HepG2 (cell line): ENCODE data around the gene PDPK1. TPM values are rescaled to one million over a fixed set of nuclear protein-coding genes. Genes with fewer than 3 reads are reported as not detected.

Experiments
- FIP1L1 ChIP-seq: fragments of 200-400 bp; formaldehyde crosslinking; IDR thresholded peaks from 2 replicates; pipeline ENCODE4 v1.6.1; 2018; ENCODE audit warnings: low read depth, mild to moderate bottlenecking, low read length, moderate library complexity, borderline replicate concordance; ENCODE audit not compliant: insufficient read depth
- FOXC1 ChIP-seq: sonication (generic); formaldehyde crosslinking; IDR thresholded peaks from 2 replicates; pipeline ENCODE4 v1.8.0; 2022; ENCODE audit warnings: mild to moderate bottlenecking, missing genetic modification reagents, borderline replicate concordance
- MED8 ChIP-seq: sonication (generic); formaldehyde crosslinking; IDR thresholded peaks from 2 replicates; pipeline ENCODE4 v1.8.1; 2023; ENCODE audit warnings: mild to moderate bottlenecking, missing genetic modification reagents; ENCODE audit not compliant: insufficient replicate concordance
- TSC22D2 ChIP-seq: sonication (generic); formaldehyde crosslinking; IDR thresholded peaks from 2 replicates; pipeline ENCODE4 v1.5.1; 2020; ENCODE audit warnings: missing genetic modification reagents, mild to moderate bottlenecking, borderline replicate concordance
- ZNF431 ChIP-seq: sonication (generic); formaldehyde crosslinking; IDR thresholded peaks from 2 replicates; pipeline ENCODE4 v1.9.0; 2022; ENCODE audit warnings: missing genetic modification reagents, low read depth, mild to moderate bottlenecking, borderline replicate concordance
- ZSCAN29 ChIP-seq: sonication (generic); formaldehyde crosslinking; conservative IDR thresholded peaks from 2 replicates; pipeline ENCODE4 v1.4.0; 2020; ENCODE audit warnings: mild to moderate bottlenecking, missing genetic modification reagents
- polyA plus RNA-seq, 8 experiments: library from polyadenylated mRNA; depleted of rRNA in 3 of 8; stranded (reverse) in 7 of 8; unstranded in 1 of 8; fragments of >200 nt; fragmentation: Illumina TruSeq in 4 of 8; extraction: Trizol in 4 of 8; gene quantifications; 2 replicates each; pipeline versions ENCODE4 v1.2.1 to v1.2.3, GENCODE V29; 2011 to 2016; ENCODE audit warnings: low read depth in 4 of 8, missing spikeins in 1 of 8, mixed read lengths in 1 of 8; ENCODE audit not compliant: insufficient read depth in 1 of 8
- total RNA-seq, 5 experiments: library from RNA; depleted of rRNA; stranded (reverse); fragments of >200 nt; fragmentation: Illumina TruSeq; extraction: Trizol; gene quantifications; 2 replicates each; pipeline ENCODE4 v1.2.3, GENCODE V29; 2016; ENCODE audit warnings: low read depth in 1 of 5
- TF ChIP-seq, protein P1 (sequence below): IDR thresholded peaks from 2 replicates; pipeline ENCODE4 v1.6.1; 2012; ENCODE audit warnings: low read depth, low read length, improper control_type of control experiment
- TF ChIP-seq, protein P2 (sequence below): sonication (generic); formaldehyde crosslinking; IDR thresholded peaks from 2 replicates; pipeline ENCODE4 v1.5.0; 2020; ENCODE audit warnings: mild to moderate bottlenecking, missing genetic modification reagents, borderline replicate concordance

PDPK1 gene
- total and polyA plus RNA-seq, 2 of the 13 experiments (the other 11 are each of a cell fraction or from before 2014, with no cell fraction given): 59.6 to 129 TPM

DNA sequence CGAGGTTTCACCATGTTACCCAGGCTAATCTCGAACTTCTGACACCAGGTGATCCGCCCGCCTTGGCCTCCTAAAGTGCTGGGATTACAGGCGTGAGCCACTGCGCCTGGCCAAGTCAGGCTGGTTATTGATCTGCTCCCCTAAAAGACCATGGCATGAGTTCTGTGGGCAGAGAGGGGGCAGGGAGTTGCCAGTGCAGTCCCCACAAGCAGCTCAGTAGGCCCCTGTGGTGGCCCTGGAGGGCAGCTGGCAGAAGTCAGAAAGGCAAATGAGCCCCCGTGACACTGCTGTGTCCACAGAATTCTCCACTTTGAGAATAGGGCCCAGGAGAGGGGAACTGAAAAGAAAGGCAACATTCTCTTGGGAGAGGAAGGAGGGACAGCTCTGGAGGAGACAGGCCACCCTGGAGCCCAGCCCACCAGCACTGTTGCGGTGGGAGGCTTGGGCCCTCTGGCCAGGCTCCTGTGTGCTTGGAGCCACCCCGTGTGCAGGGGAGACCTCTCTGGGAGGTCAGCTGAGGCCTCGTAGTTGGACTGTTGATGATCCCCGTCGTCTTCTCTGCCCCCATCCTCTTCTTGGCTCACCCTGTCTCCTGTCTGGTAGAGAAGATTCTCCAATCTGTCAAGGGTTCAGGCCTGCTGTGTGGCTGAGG is 19.7 kb upstream of the PDPK1 start (continued):
- TF ChIP-seq, protein P1, sequence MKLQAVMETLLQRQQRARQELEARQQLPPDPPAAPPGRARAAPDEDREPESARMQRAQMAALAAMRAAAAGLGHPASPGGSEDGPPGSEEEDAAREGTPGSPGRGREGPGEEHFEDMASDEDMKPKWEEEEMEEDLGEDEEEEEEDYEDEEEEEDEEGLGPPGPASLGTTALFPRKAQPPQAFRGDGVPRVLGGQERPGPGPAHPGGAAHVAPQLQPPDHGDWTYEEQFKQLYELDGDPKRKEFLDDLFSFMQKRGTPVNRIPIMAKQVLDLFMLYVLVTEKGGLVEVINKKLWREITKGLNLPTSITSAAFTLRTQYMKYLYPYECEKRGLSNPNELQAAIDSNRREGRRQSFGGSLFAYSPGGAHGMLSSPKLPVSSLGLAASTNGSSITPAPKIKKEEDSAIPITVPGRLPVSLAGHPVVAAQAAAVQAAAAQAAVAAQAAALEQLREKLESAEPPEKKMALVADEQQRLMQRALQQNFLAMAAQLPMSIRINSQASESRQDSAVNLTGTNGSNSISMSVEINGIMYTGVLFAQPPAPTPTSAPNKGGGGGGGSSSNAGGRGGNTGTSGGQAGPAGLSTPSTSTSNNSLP: no peak
- TF ChIP-seq MED8 (no peak), ZNF431 (CRISPR knock-in tag) (no peak), FIP1L1 (no peak), FOXC1 (no peak), TSC22D2 (CRISPR knock-in tag) (no peak), ZSCAN29 (no peak)
- TF ChIP-seq, protein P2, sequence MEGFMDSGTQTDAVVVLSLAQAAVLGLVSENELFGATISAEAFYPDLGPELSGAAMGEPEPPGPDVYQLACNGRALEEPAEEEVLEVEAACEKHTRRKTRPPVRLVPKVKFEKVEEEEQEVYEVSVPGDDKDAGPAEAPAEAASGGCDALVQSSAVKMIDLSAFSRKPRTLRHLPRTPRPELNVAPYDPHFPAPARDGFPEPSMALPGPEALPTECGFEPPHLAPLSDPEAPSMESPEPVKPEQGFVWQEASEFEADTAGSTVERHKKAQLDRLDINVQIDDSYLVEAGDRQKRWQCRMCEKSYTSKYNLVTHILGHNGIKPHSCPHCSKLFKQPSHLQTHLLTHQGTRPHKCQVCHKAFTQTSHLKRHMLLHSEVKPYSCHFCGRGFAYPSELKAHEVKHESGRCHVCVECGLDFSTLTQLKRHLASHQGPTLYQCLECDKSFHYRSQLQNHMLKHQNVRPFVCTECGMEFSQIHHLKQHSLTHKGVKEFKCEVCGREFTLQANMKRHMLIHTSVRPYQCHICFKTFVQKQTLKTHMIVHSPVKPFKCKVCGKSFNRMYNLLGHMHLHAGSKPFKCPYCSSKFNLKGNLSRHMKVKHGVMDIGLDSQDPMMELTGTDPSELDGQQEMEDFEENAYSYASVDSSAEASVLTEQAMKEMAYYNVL (CRISPR knock-in tag): no peak
